Activated naive CD8-positive, alpha-beta T cell (primary cell): ENCODE results near the gene GRK4.

Source experiments
- H3K27ac Mint-ChIP-seq: one replicate; pipeline ENCODE4 v1.8.0; 2021; ENCODE audit warnings: mixed read lengths
- H3K27me3 Mint-ChIP-seq: one replicate; pipeline ENCODE4 v1.8.0; 2021; ENCODE audit warnings: mixed read lengths
- H3K36me3 Mint-ChIP-seq: one replicate; pipeline ENCODE4 v1.8.0; 2021; ENCODE audit warnings: mixed read lengths
- H3K4me1 Mint-ChIP-seq: one replicate; pipeline ENCODE4 v1.8.0; 2021; ENCODE audit warnings: low read depth, mixed read lengths
- H3K4me3 Mint-ChIP-seq: one replicate; pipeline ENCODE4 v1.8.0; 2021; ENCODE audit warnings: mild to moderate bottlenecking, mixed read lengths
- H3K9me3 Mint-ChIP-seq: one replicate; pipeline ENCODE4 v1.8.0; 2021; ENCODE audit warnings: low read depth, mixed read lengths

Gene GRK4

GRCh38 chr4:3022651-3023050 is 59.3 kb downstream of the GRK4 start:
- Mint-ChIP-seq H3K4me1 (peaks cover 2% of the 10 kb centered on the region), H3K9me3 (peaks cover 3% of the 10 kb centered on the region), H3K36me3 (peaks cover 3% of the 10 kb centered on the region), H3K27ac (no peak overlapping the region), H3K27me3 (no peaks in the 10 kb centered on the region), H3K4me3 (no peak overlapping the region)

GRCh38 chr4:3025881-3026280 is 62.5 kb downstream of the GRK4 start:
- no peak overlapping the region for H3K27ac Mint-ChIP-seq
- peaks cover 3% of the 10 kb centered on the region for H3K36me3 Mint-ChIP-seq
- H3K4me3 Mint-ChIP-seq = no peak overlapping the region
- H3K27me3 Mint-ChIP-seq = no peaks in the 10 kb centered on the region
- peaks cover 2% of the 10 kb centered on the region for H3K4me1 Mint-ChIP-seq
- peaks cover 3% of the 10 kb centered on the region for H3K9me3 Mint-ChIP-seq

DNA sequence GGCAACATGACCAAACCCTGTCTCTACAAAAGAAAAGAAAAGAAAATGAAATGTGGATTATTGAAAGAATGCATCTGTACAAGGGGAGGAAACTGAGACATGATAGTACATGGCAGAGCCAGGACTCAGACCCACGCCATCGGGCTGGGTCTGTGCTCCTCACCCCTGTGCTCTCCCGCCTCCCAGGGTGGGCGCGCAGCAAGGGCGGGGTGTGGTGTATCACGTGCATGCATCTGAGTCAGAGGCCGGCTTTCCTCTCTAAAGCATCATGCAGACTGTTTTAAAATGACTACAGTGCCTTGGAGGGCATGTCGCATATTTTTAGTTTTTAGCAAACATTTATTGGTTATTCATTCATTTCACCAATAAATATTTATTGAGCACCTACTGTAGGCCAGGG is 63.2 kb downstream of the GRK4 start:
- Mint-ChIP-seq H3K4me1 (no peaks in the 10 kb centered on the region), H3K36me3 (peaks cover 3% of the 10 kb centered on the region), H3K27ac (no peak overlapping the region), H3K4me3 (no peak overlapping the region), H3K27me3 (no peaks in the 10 kb centered on the region), H3K9me3 (peaks cover 3% of the 10 kb centered on the region)

GRCh38 chr4:3029464-3029863 is 66.1 kb downstream of the GRK4 start:
- Mint-ChIP-seq H3K36me3 (no peaks in the 10 kb centered on the region), H3K9me3 (no peaks in the 10 kb centered on the region), H3K27ac (no peak overlapping the region), H3K4me3 (no peak overlapping the region), H3K4me1 (no peaks in the 10 kb centered on the region), H3K27me3 (no peaks in the 10 kb centered on the region)

- Mint-ChIP-seq H3K4me3 (no peak overlapping the region), H3K4me1 (no peaks in the 10 kb centered on the region), H3K9me3 (no peaks in the 10 kb centered on the region), H3K27me3 (no peaks in the 10 kb centered on the region), H3K36me3 (no peaks in the 10 kb centered on the region), H3K27ac (no peak overlapping the region)
Observed at GRCh38 chr4:3030566-3031356, 67.4 kb downstream of the GRK4 start.

- Mint-ChIP-seq H3K4me1 (no peaks in the 10 kb centered on the region), H3K27me3 (no peaks in the 10 kb centered on the region), H3K36me3 (no peaks in the 10 kb centered on the region), H3K9me3 (no peaks in the 10 kb centered on the region), H3K27ac (no peak overlapping the region), H3K4me3 (no peak overlapping the region)
Observed at GRCh38 chr4:3031357-3032082, 68.1 kb downstream of the GRK4 start.

GRCh38 chr4:3034231-3034630 is 70.9 kb downstream of the GRK4 start:
- Mint-ChIP-seq H3K27me3 (peaks cover 2% of the 10 kb centered on the region), H3K36me3 (no peaks in the 10 kb centered on the region)

GRCh38 chr4:3035249-3035648 is 71.9 kb downstream of the GRK4 start:
- peaks cover 2% of the 10 kb centered on the region for H3K27me3 Mint-ChIP-seq

More at GRCh38 chr4:3034231-3034630, 70.9 kb downstream of the GRK4 start:
- Mint-ChIP-seq H3K4me3 (no peak overlapping the region), H3K4me1 (peaks cover 15% of the 10 kb centered on the region), H3K9me3 (no peaks in the 10 kb centered on the region), H3K27ac (no peak overlapping the region)

DNA sequence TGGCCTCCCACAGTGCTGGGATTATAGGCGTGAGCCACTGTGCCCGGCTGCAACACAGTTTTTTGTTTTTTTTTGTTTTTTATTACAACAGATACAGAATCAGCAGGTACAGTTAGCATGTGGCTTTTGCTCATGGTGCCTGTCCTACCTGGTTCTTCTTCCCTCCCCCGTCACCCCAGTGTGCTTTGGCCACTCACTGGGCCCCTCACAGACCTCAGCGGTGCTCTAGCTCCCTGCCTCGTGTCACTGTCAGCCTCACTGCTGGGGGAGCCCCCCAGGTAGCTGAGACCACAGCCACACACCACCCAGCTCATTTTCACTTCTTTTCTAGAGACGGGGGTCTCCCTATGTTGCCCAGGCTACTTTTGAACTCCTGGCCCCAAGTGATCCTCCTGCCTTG is 72.3 kb downstream of the GRK4 start:
- no peak overlapping the region for H3K27ac Mint-ChIP-seq
- H3K4me3 Mint-ChIP-seq = no peak overlapping the region
- no peaks in the 10 kb centered on the region for H3K9me3 Mint-ChIP-seq
- H3K4me1 Mint-ChIP-seq = peaks cover 17% of the 10 kb centered on the region
- peaks cover 2% of the 10 kb centered on the region for H3K27me3 Mint-ChIP-seq
- H3K36me3 Mint-ChIP-seq = no peaks in the 10 kb centered on the region

More at GRCh38 chr4:3035249-3035648, 71.9 kb downstream of the GRK4 start:
- Mint-ChIP-seq H3K4me1 (peaks cover 15% of the 10 kb centered on the region), H3K4me3 (no peak overlapping the region), H3K9me3 (no peaks in the 10 kb centered on the region), H3K27ac (no peak overlapping the region), H3K36me3 (no peaks in the 10 kb centered on the region)

GRCh38 chr4:3036131-3036952 is 73.0 kb downstream of the GRK4 start:
- H3K4me1 Mint-ChIP-seq = peaks cover 20% of the 10 kb centered on the region
- no peaks in the 10 kb centered on the region for H3K9me3 Mint-ChIP-seq
- H3K27me3 Mint-ChIP-seq = peaks cover 2% of the 10 kb centered on the region
- H3K36me3 Mint-ChIP-seq = no peaks in the 10 kb centered on the region
- no peak overlapping the region for H3K27ac Mint-ChIP-seq
- no peak overlapping the region for H3K4me3 Mint-ChIP-seq

GRCh38 chr4:3037957-3038461 is 74.6 kb downstream of the GRK4 start:
- peak overlapping the region; percentile 58 for H3K4me3 Mint-ChIP-seq
- no peaks in the 10 kb centered on the region for H3K36me3 Mint-ChIP-seq
- no peaks in the 10 kb centered on the region for H3K9me3 Mint-ChIP-seq
- peak overlapping the region; percentile 2 for H3K27ac Mint-ChIP-seq
- peaks cover 28% of the 10 kb centered on the region for H3K4me1 Mint-ChIP-seq
- peaks cover 2% of the 10 kb centered on the region for H3K27me3 Mint-ChIP-seq

DNA sequence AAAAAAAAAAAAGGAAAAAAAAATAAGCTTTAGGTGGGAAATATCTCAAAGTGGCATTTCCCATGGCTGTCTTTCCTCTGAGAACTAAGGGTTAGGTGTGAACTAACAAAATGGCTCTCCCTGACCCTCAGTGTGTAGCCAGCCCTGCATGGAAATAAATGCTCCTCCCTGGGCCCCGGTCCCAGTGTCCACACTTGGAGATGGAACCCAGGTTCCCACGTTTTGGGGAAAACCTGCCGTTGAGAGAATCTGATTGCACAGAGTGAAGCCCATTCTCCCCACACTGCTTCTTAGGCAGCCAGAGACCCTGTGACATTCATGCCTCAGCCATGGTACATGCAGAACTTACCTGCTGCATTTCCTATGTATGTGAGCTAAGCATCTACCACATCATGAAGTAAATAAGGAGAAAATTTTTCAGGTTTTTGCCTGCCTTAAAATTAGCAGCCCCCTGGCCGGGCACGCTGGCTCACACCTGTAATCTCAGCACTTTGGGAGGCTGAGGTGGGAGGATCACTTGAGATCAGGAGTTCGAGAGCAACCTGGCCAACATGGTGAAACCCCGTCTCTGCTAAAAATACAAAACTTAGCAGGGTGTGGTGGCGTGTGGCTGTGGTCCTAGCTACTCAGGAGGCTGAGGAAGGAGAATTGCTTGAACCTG is 76.5 kb downstream of the GRK4 start:
- Mint-ChIP-seq H3K4me3 (no peak overlapping the region), H3K36me3 (no peaks in the 10 kb centered on the region), H3K9me3 (no peaks in the 10 kb centered on the region), H3K4me1 (peaks cover 34% of the 10 kb centered on the region), H3K27ac (no peak overlapping the region), H3K27me3 (peaks cover 2% of the 10 kb centered on the region)

- peaks cover 2% of the 10 kb centered on the region for H3K27me3 Mint-ChIP-seq
- peaks cover 42% of the 10 kb centered on the region for H3K4me1 Mint-ChIP-seq
- H3K9me3 Mint-ChIP-seq = peaks cover 3% of the 10 kb centered on the region
- H3K27ac Mint-ChIP-seq = no peak overlapping the region
- peaks cover 2% of the 10 kb centered on the region for H3K36me3 Mint-ChIP-seq
- peak overlapping the region; percentile 85 for H3K4me3 Mint-ChIP-seq
Observed at GRCh38 chr4:3040452-3041191, 77.3 kb downstream of the GRK4 start.
